Neuronal stem cell (in vitro differentiated cells): ENCODE results near the gene SYT7.

ENCODE experiments used
- DNase-seq: peaks from one replicate; pipeline ENCODE4 v3.0.0-alpha.2; 2013; ENCODE audit warnings: low spot score
- H2AFZ ChIP-seq: one replicate; pipeline ENCODE4 v1.6.1; 2013; ENCODE audit warnings: mild to moderate bottlenecking, low read length, inconsistent platforms
- H2AK5ac ChIP-seq: 2 replicates; pipeline ENCODE4 v1.6.1; 2013; ENCODE audit warnings: low read depth, mild to moderate bottlenecking, inconsistent platforms, low read length, moderate library complexity, mixed read lengths
- H2BK120ac ChIP-seq: 2 replicates; pipeline ENCODE4 v1.6.1; 2013; ENCODE audit warnings: low read depth, mild to moderate bottlenecking, inconsistent platforms, low read length, moderate library complexity, mixed read lengths
- H2BK12ac ChIP-seq: one replicate; pipeline ENCODE4 v1.6.1; 2013; ENCODE audit warnings: low read length, inconsistent platforms
- H2BK15ac ChIP-seq: 2 replicates; pipeline ENCODE4 v1.6.1; 2013; ENCODE audit warnings: mild to moderate bottlenecking, low read length, inconsistent platforms, mixed read lengths
- H2BK5ac ChIP-seq: one replicate; pipeline ENCODE4 v1.6.1; 2013; ENCODE audit warnings: inconsistent platforms, mild to moderate bottlenecking, low read length, moderate library complexity
- H3K14ac ChIP-seq: one replicate; pipeline ENCODE4 v1.6.1; 2013; ENCODE audit warnings: low read length, inconsistent platforms
- H3K18ac ChIP-seq: 2 replicates; pipeline ENCODE4 v1.6.1; 2013; ENCODE audit warnings: low read length, inconsistent platforms
- H3K23ac ChIP-seq: 2 replicates; pipeline ENCODE4 v1.6.1; 2013; ENCODE audit warnings: low read depth, mild to moderate bottlenecking, mixed read lengths, low read length, inconsistent platforms; ENCODE audit not compliant: poor library complexity
- H3K27ac ChIP-seq: replicated peaks from 3 replicates; pipeline ENCODE4 v1.5.1; 2013; ENCODE audit warnings: low read length, inconsistent platforms
- H3K27me3 ChIP-seq, 3 experiments: 2 replicates each; pipeline ENCODE4 v1.6.1; 2013; ENCODE audit warnings: low read length in 3 of 3, mild to moderate bottlenecking in 2 of 3, inconsistent platforms in 1 of 3, low read depth in 1 of 3, mixed read lengths in 1 of 3, moderate library complexity in 1 of 3; ENCODE audit not compliant: control insufficient read depth in 3 of 3, insufficient read depth in 3 of 3
- H3K36me3 ChIP-seq, 2 donors: replicated peaks in 1 of 2; 2 replicates each; pipeline ENCODE4 v1.6.1; 2013; ENCODE audit warnings: low read length in 2 of 2; ENCODE audit not compliant: control insufficient read depth in 2 of 2, insufficient read depth in 2 of 2
- H3K4ac ChIP-seq: 2 replicates; pipeline ENCODE4 v1.6.1; 2013; ENCODE audit warnings: inconsistent platforms, mild to moderate bottlenecking, low read length, moderate library complexity
- H3K4me1 ChIP-seq, 2 donors: 1 replicate in 1 of 2; 2 replicates in 1 of 2; pipeline ENCODE4 v1.6.1; 2013; ENCODE audit warnings: low read length in 2 of 2, low read depth in 1 of 2; ENCODE audit not compliant: control insufficient read depth in 2 of 2, insufficient read depth in 1 of 2
- H3K4me2 ChIP-seq: one replicate; pipeline ENCODE4 v1.6.1; 2013; ENCODE audit warnings: mild to moderate bottlenecking, low read length, inconsistent platforms; ENCODE audit not compliant: insufficient read depth, poor library complexity, severe bottlenecking
- H3K4me3 ChIP-seq, 2 donors: 2 replicates each; pipeline ENCODE4 v1.5.1; 2013; ENCODE audit warnings: low read length in 2 of 2, mild to moderate bottlenecking in 2 of 2, inconsistent platforms in 1 of 2, moderate library complexity in 1 of 2
- H3K79me1 ChIP-seq: one replicate; pipeline ENCODE4 v1.6.1; 2013; ENCODE audit warnings: low read depth, mild to moderate bottlenecking, inconsistent platforms, low read length, moderate library complexity
- H3K9ac ChIP-seq: one replicate; pipeline ENCODE4 v1.6.1; 2013; ENCODE audit warnings: mild to moderate bottlenecking, low read depth, low read length, inconsistent platforms; ENCODE audit not compliant: poor library complexity
- H3K9me3 ChIP-seq, 2 donors: replicated peaks in 1 of 2; 2 replicates each; pipeline versions ENCODE3 to v1.6.1; 2013; ENCODE audit warnings: low read length in 2 of 2, mild to moderate bottlenecking in 2 of 2, inconsistent platforms in 1 of 2, low read depth in 1 of 2, mixed read lengths in 1 of 2, moderate library complexity in 1 of 2; ENCODE audit not compliant: control insufficient read depth in 2 of 2, insufficient read depth in 1 of 2
- H4K8ac ChIP-seq: one replicate; pipeline ENCODE4 v1.6.1; 2013; ENCODE audit warnings: low read depth, mild to moderate bottlenecking, inconsistent platforms, low read length, moderate library complexity
- H4K91ac ChIP-seq: one replicate; pipeline ENCODE4 v1.6.1; 2013; ENCODE audit warnings: low read length, low read depth, mild to moderate bottlenecking, inconsistent platforms; ENCODE audit not compliant: poor library complexity
- WGBS, 2 donors: extraction: QIAGEN DNeasy Blood & Tissue Kit; methylation state at CpG; one replicate each; pipeline ENCODE4 v1.1.7; 2013; ENCODE audit warnings: missing lambda C conversion rate in 2 of 2, mixed read lengths in 1 of 2; ENCODE audit not compliant: insufficient read length in 2 of 2, insufficient replicate concordance in 1 of 2; ENCODE audit errors: extremely low coverage in 2 of 2; 5-methylcytosine and 5-hydroxymethylcytosine counted together

The SYT7 gene

DNA sequence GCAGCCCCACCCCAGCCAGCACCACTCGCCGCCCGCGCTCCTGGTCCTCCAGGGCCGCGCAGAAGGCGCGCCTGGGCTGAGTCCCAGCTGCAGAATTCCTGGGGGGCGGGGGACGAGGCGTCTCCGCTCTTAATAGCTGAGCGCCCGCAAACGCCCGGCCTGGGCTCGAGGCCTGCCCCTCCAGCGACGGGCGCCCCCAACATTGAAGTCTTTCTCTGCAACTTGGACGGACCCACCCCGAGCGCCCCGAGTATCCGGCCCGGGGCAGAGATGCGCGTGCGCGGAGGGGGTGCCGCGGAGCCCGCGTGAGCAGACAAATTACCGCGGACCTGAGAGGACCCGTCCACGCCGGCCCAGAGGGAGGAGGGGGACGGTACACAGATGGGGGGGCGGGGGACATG lies 6.7 kb upstream of the SYT7 start:
- Histone ChIP-seq H2BK12ac (peak overlapping the region; percentile 82), H2AFZ (peak overlapping the region; percentile 76), H2BK120ac (no peak overlapping the region), H4K91ac (no peak overlapping the region), H3K23ac (peak overlapping the region; percentile 59), H3K27me3 (peaks cover 0 to 93% (median 22%) of the 10 kb centered on the region in 3 experiments), H4K8ac (no peak overlapping the region), H3K36me3 (no peaks in the 10 kb centered on the region), H2BK5ac (no peak overlapping the region), H3K4ac (no peak overlapping the region), H2BK15ac (peak overlapping the region; percentile 41), H2AK5ac (no peak overlapping the region), H3K9ac (no peak overlapping the region), H3K4me3 (peak overlapping the region in 1 of 2 donors; percentile 71), H3K18ac (peak overlapping the region; percentile 23), H3K9me3 (no peaks in the 10 kb centered on the region), H3K4me1 (peaks cover 5 to 13% of the 10 kb centered on the region in 2 donors), H3K79me1 (peaks cover 2% of the 10 kb centered on the region), H3K14ac (no peak overlapping the region), H3K27ac (no peak overlapping the region), H3K4me2 (peak overlapping the region; percentile 85)
- no CpG with 5 or more reads among the region's 41 CpGs for WGBS, 2 donors
- peak; percentile 43 for DNase-seq

DNA sequence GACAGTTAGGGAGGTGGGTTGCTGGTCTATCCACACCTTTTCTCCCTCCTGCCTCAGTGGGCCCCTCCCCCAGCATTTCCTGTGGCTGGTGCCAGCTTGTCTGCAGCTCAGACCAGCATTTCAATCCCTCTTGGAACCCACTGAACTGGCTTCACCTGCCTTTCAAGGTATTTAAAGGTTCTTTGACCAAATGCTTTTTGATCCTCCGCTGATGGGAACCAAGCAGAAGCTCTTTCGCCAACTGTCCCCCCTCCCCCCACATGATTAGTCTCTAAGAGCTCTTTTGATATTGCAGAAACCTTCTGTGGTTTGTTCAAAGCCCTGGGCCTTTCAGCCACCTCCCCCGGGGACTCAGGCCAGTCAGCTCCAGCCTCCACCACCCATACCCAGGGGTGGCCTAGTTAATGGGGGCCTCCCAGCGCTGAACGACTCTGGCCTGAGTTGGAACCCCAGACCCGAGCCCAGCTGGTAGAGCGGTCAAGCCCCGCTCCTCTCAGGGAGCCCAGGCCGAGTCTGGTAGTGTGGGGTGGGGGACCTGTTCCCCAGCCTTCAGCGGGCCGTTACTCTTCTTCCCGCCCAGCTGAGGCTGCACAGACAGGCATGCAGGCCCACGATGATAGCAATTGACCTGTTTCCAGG lies 6.0 kb upstream of the SYT7 start:
- H3K14ac ChIP-seq: no peak overlapping the region
- peak overlapping the region; percentile 59 for H3K23ac ChIP-seq
- H3K4me2 ChIP-seq: peak overlapping the region; percentile 85
- no peaks in the 10 kb centered on the region for H3K36me3 ChIP-seq
- H3K4me1 ChIP-seq: peaks cover 5 to 13% of the 10 kb centered on the region in 2 donors
- H2BK12ac ChIP-seq: peak overlapping the region; percentile 82
- peak overlapping the region; percentile 41 for H2BK15ac ChIP-seq
- H3K79me1 ChIP-seq: peaks cover 2% of the 10 kb centered on the region
- no peaks in the 10 kb centered on the region for H3K9me3 ChIP-seq
- H2BK5ac ChIP-seq: no peak overlapping the region
- H2BK120ac ChIP-seq: no peak overlapping the region
- H3K18ac ChIP-seq: peak overlapping the region; percentile 88
- H3K27me3 ChIP-seq: peaks cover 0 to 94% (median 28%) of the 10 kb centered on the region in 3 experiments
- H4K8ac ChIP-seq: no peak overlapping the region
- peak overlapping the region; percentile 76 for H2AFZ ChIP-seq
- no peak overlapping the region for H4K91ac ChIP-seq
- no CpG with 5 or more reads among the region's 13 CpGs for WGBS, 2 donors
- no peak overlapping the region for H3K4me3 ChIP-seq
- no peak overlapping the region for H3K27ac ChIP-seq
- H3K4ac ChIP-seq: no peak overlapping the region
- DNase-seq: no peak
- H2AK5ac ChIP-seq: no peak overlapping the region
- no peak overlapping the region for H3K9ac ChIP-seq

DNA sequence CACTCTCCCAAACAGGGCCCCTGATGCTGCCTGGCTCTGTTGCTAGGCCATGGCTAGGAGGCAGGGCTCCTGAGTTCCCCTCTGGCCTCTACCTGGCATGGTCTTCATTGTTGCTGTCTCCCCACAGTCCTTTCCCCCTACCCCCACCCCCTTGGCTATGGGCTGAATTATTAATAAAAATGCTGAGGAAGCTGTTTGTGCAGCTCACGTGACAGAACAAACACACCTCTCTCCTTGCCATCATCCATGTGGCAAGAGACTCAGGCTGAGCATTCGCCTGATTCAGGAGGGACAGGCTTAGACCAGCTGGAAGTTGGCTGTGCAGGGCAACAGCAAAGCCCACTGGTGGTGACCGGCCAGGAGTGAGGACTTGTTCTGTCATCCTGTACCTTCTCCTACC lies 4.2 kb upstream of the SYT7 start:
- H3K27ac ChIP-seq: no peak overlapping the region
- H2BK120ac ChIP-seq: no peak overlapping the region
- H3K27me3 ChIP-seq: peaks cover 5 to 87% (median 38%) of the 10 kb centered on the region in 3 experiments
- no peak overlapping the region for H3K18ac ChIP-seq
- WGBS, 2 donors: no CpG with 5 or more reads among the region's 3 CpGs
- no peak overlapping the region for H3K4me2 ChIP-seq
- no peaks in the 10 kb centered on the region for H3K9me3 ChIP-seq
- H3K4me1 ChIP-seq: peaks cover 7 to 18% of the 10 kb centered on the region in 2 donors
- no peak overlapping the region for H2AFZ ChIP-seq
- no peak overlapping the region for H3K4me3 ChIP-seq
- no peaks in the 10 kb centered on the region for H3K36me3 ChIP-seq
- H3K14ac ChIP-seq: no peak overlapping the region
- no peak overlapping the region for H2BK15ac ChIP-seq
- H2BK12ac ChIP-seq: no peak overlapping the region
- no peak overlapping the region for H4K8ac ChIP-seq
- H2BK5ac ChIP-seq: no peak overlapping the region
- peaks cover 2% of the 10 kb centered on the region for H3K79me1 ChIP-seq
- no peak overlapping the region for H4K91ac ChIP-seq
- H3K23ac ChIP-seq: no peak overlapping the region
- no peak for DNase-seq
- no peak overlapping the region for H3K4ac ChIP-seq
- no peak overlapping the region for H2AK5ac ChIP-seq
- no peak overlapping the region for H3K9ac ChIP-seq

DNA sequence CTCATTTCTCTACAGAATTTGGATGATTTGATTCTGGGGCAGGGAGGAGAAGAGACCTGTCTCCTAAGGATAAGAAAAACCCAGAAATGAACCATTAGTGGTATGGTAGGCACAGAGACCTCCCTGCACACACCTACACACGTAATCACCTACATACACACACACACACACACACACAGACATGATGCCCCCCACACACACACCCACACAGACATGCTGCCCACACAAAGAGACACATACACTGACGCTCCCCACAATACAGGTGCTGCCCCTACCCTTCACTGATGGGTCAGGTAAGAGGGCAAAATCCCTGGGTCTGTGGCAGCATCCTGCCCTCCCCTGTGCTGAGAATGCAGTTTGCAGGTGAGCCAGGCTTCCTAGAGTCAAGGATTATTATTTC lies 1.1 kb upstream of the SYT7 start:
- Histone ChIP-seq H3K4me3 (no peak overlapping the region), H3K9ac (peak overlapping the region; percentile 67), H4K8ac (no peak overlapping the region), H3K27me3 (peaks cover 10 to 74% (median 35%) of the 10 kb centered on the region in 3 experiments), H3K23ac (no peak overlapping the region), H3K4me2 (no peak overlapping the region), H3K9me3 (peaks cover 0 to 2% of the 10 kb centered on the region in 2 donors), H3K36me3 (no peaks in the 10 kb centered on the region), H2BK5ac (no peak overlapping the region), H3K79me1 (peaks cover 2% of the 10 kb centered on the region), H3K27ac (no peak overlapping the region), H2BK12ac (no peak overlapping the region), H4K91ac (no peak overlapping the region), H2AK5ac (no peak overlapping the region), H3K4ac (no peak overlapping the region), H3K4me1 (peaks cover 13 to 19% of the 10 kb centered on the region in 2 donors), H3K18ac (no peak overlapping the region), H3K14ac (no peak overlapping the region), H2BK15ac (peak overlapping the region; percentile 34), H2AFZ (no peak overlapping the region), H2BK120ac (no peak overlapping the region)
- WGBS, 2 donors: no CpG with 5 or more reads among the region's 2 CpGs
- DNase-seq: no peak
